ENCODE results near the gene ERLIN1.

Gene ERLIN1

DNA sequence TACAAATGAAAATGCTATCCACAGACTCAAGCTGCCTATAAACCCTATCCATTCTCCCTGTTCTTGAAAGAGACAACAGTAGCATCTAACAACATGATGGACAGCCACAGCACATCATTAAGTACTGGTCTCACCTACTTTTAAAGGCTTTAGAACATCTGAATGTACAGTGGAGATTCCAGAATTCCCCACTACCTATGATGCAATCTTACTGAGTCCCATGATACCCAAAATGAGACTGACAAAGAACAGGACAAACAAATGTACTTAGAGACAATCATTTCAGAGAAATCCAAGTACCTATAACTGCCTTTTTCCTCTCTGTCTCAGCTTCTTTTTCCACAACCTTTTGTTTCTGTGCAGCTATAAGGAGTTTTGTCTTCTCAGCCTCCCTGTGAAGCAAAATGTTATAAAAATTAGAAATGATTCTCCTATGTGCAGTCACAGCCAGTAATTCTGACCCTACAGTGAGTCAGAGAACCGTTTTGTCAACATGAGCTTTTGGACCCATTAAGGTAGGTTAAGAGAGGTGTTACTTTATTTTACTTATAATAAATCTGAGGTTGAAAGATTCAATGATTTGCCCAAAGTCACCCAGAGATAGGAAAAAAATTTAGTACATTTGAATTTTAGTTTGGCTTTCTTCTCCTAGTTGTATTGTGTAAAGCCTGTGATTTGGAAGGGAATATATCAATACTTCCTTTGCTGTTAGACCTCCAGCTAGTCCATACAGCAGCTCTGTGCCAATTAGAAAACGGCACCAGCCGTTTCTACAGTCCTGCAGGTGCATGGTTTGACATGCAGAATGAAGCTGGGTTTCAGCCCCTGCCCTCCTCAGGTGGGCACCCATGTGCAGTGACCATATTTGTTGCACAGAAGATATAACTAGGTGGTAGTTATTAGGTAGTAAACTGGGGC, 21.9 kb downstream of the ERLIN1 start:
- H2AFZ ChIP-seq (ENCODE audit: low read length) = no peak overlapping the region
- no peaks in the 10 kb centered on the region for H3F3A ChIP-seq (ENCODE audit: insufficient read depth, low read length)
- no peaks in the 10 kb centered on the region for H3K27me3 ChIP-seq (replicated peaks; ENCODE audit: insufficient read depth, low read length)
- no peak overlapping the region for H3K4me3 ChIP-seq (ENCODE audit: low read length)
- H3K27ac ChIP-seq (ENCODE audit: low read length) = no peak overlapping the region
- H3K4me1 ChIP-seq (ENCODE audit: low read length) = no peaks in the 10 kb centered on the region
- H3K9ac ChIP-seq (ENCODE audit: low read length) = no peak overlapping the region
- TF ChIP-seq, protein P1, sequence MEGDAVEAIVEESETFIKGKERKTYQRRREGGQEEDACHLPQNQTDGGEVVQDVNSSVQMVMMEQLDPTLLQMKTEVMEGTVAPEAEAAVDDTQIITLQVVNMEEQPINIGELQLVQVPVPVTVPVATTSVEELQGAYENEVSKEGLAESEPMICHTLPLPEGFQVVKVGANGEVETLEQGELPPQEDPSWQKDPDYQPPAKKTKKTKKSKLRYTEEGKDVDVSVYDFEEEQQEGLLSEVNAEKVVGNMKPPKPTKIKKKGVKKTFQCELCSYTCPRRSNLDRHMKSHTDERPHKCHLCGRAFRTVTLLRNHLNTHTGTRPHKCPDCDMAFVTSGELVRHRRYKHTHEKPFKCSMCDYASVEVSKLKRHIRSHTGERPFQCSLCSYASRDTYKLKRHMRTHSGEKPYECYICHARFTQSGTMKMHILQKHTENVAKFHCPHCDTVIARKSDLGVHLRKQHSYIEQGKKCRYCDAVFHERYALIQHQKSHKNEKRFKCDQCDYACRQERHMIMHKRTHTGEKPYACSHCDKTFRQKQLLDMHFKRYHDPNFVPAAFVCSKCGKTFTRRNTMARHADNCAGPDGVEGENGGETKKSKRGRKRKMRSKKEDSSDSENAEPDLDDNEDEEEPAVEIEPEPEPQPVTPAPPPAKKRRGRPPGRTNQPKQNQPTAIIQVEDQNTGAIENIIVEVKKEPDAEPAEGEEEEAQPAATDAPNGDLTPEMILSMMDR (IDR thresholded peaks at IDR 0.05; ENCODE audit: low read length) = no peak
- TF ChIP-seq EZH2phosphoT487 (IDR thresholded peaks at IDR 0.05; ENCODE audit: low read length) (no peak), EZH2 (optimal IDR thresholded peaks at IDR 0.05; ENCODE audit: low read depth, low read length) (no peak)
- H3K4me2 ChIP-seq (ENCODE audit: low read depth, low read length) = no peak overlapping the region
- no peaks in the 10 kb centered on the region for H3K36me3 ChIP-seq (replicated peaks; ENCODE audit: insufficient read depth, low read length)
- H3K9me3 ChIP-seq (replicated peaks; ENCODE audit: insufficient read depth, low read length) = no peaks in the 10 kb centered on the region
- H3K79me2 ChIP-seq (ENCODE audit: low read length) = peaks cover 33% of the 10 kb centered on the region
- no peaks in the 10 kb centered on the region for H3K9me2 ChIP-seq (replicated peaks; ENCODE audit: insufficient read depth, low read length)
- H4K20me1 ChIP-seq (ENCODE audit: insufficient read depth, low read length) = no peaks in the 10 kb centered on the region
- no peak for DNase-seq

DNA sequence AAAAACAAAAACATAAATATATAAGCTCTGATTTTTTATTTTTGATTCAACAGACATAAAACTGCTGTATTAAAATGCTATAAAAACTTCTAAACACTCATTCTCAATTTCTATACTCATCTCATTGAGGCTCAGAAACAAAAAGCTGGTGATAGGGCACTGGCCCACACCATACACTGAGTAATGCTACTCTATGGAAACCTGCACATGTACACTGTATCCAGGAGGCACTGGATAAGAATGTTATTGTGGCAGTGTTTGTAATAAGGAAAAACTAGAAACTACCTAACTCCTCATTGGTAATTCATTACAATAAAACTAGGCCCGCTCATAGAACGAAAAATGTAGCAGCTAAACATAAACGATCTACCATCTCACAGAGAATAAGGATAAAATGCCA, 23.1 kb downstream of the ERLIN1 start:
- H3K9me3 ChIP-seq (replicated peaks; ENCODE audit: insufficient read depth, low read length) = no peaks in the 10 kb centered on the region
- H3K27ac ChIP-seq (ENCODE audit: low read length) = no peak overlapping the region
- no peak overlapping the region for H2AFZ ChIP-seq (ENCODE audit: low read length)
- TF ChIP-seq EZH2 (optimal IDR thresholded peaks at IDR 0.05; ENCODE audit: low read depth, low read length) = no peak
- no peak for TF ChIP-seq EZH2phosphoT487 (IDR thresholded peaks at IDR 0.05; ENCODE audit: low read length)
- TF ChIP-seq, protein P1 (IDR thresholded peaks at IDR 0.05; ENCODE audit: low read length) = no peak
- no peaks in the 10 kb centered on the region; the same call in 1 of the 2 replicates for H3K36me3 ChIP-seq (replicated peaks; ENCODE audit: insufficient read depth, low read length)
- no peak for DNase-seq
- H3K9me2 ChIP-seq (replicated peaks; ENCODE audit: insufficient read depth, low read length) = no peaks in the 10 kb centered on the region
- H3F3A ChIP-seq (ENCODE audit: insufficient read depth, low read length) = no peaks in the 10 kb centered on the region
- no peak overlapping the region for H3K4me3 ChIP-seq (ENCODE audit: low read length)
- peaks cover 40% of the 10 kb centered on the region for H3K79me2 ChIP-seq (ENCODE audit: low read length)
- H3K27me3 ChIP-seq (replicated peaks; ENCODE audit: insufficient read depth, low read length) = no peaks in the 10 kb centered on the region
- H3K4me2 ChIP-seq (ENCODE audit: low read depth, low read length) = no peak overlapping the region
- H3K4me1 ChIP-seq (ENCODE audit: low read length) = no peaks in the 10 kb centered on the region
- H4K20me1 ChIP-seq (ENCODE audit: insufficient read depth, low read length) = no peaks in the 10 kb centered on the region
- no peak overlapping the region for H3K9ac ChIP-seq (ENCODE audit: low read length)

DNA sequence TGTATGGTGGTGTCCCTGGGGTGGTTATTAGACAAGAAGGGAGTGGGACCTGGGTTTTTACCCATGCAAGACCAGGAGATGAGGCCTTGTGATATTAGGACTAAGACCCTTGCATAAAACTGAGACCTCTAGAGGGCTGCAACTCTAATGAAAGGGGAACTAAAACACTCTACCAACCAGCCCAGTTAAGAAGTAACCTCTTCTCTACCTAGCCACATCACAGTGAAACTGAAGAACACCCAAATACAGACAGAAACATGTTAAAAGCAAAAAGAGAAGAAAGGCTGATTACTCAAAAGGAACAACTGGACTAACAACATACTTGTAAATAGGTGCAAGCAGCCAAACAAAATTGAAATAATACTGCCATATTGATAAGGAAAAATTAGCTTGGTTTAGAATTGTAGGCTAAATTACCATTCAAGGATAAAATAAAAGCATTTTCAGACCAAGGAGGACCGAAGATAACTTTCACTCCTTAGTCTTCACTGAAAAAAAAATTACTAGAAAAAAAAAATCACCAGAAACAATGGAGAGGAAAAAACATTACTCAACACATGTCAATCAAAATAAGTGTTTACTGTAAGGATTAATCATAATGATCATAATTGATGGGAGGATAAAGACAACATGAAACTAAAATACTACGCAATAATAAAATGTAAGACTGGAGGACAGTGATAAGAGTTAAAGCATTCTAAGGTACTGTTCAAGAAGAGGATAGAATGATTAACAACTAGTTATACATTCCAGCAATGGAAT, 27.6 kb downstream of the ERLIN1 start:
- TF ChIP-seq, protein P1 (IDR thresholded peaks at IDR 0.05; ENCODE audit: low read length) = no peak
- no peaks in the 10 kb centered on the region for H3K9me2 ChIP-seq (replicated peaks; ENCODE audit: insufficient read depth, low read length)
- no peak overlapping the region for H3K27ac ChIP-seq (ENCODE audit: low read length)
- no peaks in the 10 kb centered on the region for H3K27me3 ChIP-seq (replicated peaks; ENCODE audit: insufficient read depth, low read length)
- H3K4me2 ChIP-seq (ENCODE audit: low read depth, low read length) = no peak overlapping the region
- no peak for DNase-seq
- H3K4me3 ChIP-seq (ENCODE audit: low read length) = no peak overlapping the region
- H3K9me3 ChIP-seq (replicated peaks; ENCODE audit: insufficient read depth, low read length) = no peaks in the 10 kb centered on the region
- H3K4me1 ChIP-seq (ENCODE audit: low read length) = no peaks in the 10 kb centered on the region
- H3F3A ChIP-seq (ENCODE audit: insufficient read depth, low read length) = no peaks in the 10 kb centered on the region
- peaks cover 3% of the 10 kb centered on the region; the same call in 1 of the 2 replicates for H3K36me3 ChIP-seq (replicated peaks; ENCODE audit: insufficient read depth, low read length)
- peaks cover 24% of the 10 kb centered on the region for H3K79me2 ChIP-seq (ENCODE audit: low read length)
- no peak overlapping the region for H3K9ac ChIP-seq (ENCODE audit: low read length)
- no peaks in the 10 kb centered on the region for H4K20me1 ChIP-seq (ENCODE audit: insufficient read depth, low read length)
- H2AFZ ChIP-seq (ENCODE audit: low read length) = no peak overlapping the region

Data from MM.1S (cell line).